Measurements from ENCODE around the gene FXYD2. TPM values are rescaled to one million over a fixed set of nuclear protein-coding genes. Genes with fewer than 3 reads are reported as not detected.

FXYD2 gene
- total RNA-seq, 1 donor from 2014 or later, result 44.6 TPM

DNA sequence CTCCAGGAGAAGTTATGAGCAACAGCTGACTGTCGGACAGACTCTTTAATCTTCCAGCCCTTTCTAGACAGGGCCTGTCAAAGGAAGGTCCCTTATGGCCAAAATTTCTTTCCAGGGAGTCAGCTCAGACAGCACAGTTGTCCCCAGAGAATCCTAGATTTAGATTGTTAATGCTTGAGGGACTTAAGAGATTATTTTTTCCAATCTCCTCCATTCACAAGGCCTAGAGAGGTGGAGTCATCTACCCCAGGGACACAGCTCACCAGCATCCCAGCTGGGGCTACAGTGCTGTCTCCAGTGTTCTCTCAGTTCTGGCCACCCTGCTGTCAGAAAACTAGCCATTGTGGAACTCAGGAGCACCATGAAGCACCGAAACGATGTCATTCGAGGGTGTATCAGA lies 35.3 kb downstream of the FXYD2 start:
- no peak for ATAC-seq (ENCODE audit: low read depth)
- no peak overlapping the region for H3K4me3 Mint-ChIP-seq
- no peaks in the 10 kb centered on the region for H3K4me1 Mint-ChIP-seq
- POLR2A ChIA-PET, result interaction anchor here (0.5 kb wide), 1 partner anchor 150 kb away, joined by 4 read pairs; no protein-coding TSS in a partner anchor
- H3K36me3 Mint-ChIP-seq (ENCODE audit: low read depth), result no peaks in the 10 kb centered on the region
- no peaks in the 10 kb centered on the region for H3K9me3 Mint-ChIP-seq
- DNase-seq, result no peak
- TF ChIP-seq, protein P1, sequence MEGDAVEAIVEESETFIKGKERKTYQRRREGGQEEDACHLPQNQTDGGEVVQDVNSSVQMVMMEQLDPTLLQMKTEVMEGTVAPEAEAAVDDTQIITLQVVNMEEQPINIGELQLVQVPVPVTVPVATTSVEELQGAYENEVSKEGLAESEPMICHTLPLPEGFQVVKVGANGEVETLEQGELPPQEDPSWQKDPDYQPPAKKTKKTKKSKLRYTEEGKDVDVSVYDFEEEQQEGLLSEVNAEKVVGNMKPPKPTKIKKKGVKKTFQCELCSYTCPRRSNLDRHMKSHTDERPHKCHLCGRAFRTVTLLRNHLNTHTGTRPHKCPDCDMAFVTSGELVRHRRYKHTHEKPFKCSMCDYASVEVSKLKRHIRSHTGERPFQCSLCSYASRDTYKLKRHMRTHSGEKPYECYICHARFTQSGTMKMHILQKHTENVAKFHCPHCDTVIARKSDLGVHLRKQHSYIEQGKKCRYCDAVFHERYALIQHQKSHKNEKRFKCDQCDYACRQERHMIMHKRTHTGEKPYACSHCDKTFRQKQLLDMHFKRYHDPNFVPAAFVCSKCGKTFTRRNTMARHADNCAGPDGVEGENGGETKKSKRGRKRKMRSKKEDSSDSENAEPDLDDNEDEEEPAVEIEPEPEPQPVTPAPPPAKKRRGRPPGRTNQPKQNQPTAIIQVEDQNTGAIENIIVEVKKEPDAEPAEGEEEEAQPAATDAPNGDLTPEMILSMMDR (IDR thresholded peaks at IDR 0.05), result no peak
- intact Hi-C loops (cut with micrococcal nuclease), result no loop called here
- no peak overlapping the region for H3K27ac Mint-ChIP-seq
- CTCF ChIA-PET, result interaction anchor here (1.0 kb wide), 1 partner anchor 9 kb away, joined by 3 read pairs; no protein-coding TSS in a partner anchor
- peaks cover 52% of the 10 kb centered on the region for H3K27me3 Mint-ChIP-seq

DNA sequence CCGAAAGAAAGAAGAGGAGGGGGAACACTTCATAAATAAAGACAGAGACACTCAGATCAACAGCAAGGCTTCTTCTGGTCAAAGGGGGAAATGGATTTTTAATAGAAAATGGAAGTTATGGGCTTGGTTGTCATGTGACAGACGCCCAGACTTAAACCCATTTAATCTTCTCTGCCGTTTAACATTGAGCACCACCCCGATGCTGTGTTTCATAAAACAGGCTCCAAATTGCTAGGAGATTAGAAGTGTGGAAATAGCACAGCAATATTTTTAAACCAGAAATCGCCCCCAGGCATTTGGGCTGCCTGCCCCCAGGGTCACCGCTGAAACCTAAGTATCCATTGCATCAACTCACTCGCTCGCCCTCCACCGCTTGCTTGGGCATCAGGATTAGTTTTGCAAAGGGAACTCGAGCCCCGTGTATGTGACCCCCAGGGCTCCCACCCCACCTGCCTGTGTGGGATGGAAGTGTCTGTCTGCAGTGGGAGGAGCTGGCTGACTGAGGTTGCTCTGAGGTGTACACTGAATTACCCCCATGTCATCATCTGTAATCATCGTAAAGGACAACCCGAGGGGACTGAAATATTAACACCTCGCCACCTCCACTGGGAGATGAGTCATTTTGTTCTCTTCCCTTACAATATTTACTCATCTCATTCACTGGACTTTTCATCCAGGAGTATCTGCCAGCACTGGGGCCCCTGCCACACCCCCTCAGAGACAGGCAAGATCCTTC lies 38.2 kb downstream of the FXYD2 start:
- H3K9me3 Mint-ChIP-seq, result no peaks in the 10 kb centered on the region
- intact Hi-C loops (cut with micrococcal nuclease), result no loop called here
- H3K36me3 Mint-ChIP-seq (ENCODE audit: low read depth), result no peaks in the 10 kb centered on the region
- H3K27ac Mint-ChIP-seq, result no peak overlapping the region
- H3K4me1 Mint-ChIP-seq, result no peaks in the 10 kb centered on the region
- DNase-seq (no peak), ATAC-seq (ENCODE audit: low read depth) (no peak)
- ChIA-PET CTCF (interaction anchor here (2.1 kb wide), 1 partner anchor 21 kb away, joined by 5 read pairs; no protein-coding TSS in a partner anchor), POLR2A (no interaction called here)
- no peak overlapping the region for H3K4me3 Mint-ChIP-seq
- TF ChIP-seq, protein P1 (IDR thresholded peaks at IDR 0.05), result no peak
- H3K27me3 Mint-ChIP-seq, result peaks cover 38% of the 10 kb centered on the region

DNA sequence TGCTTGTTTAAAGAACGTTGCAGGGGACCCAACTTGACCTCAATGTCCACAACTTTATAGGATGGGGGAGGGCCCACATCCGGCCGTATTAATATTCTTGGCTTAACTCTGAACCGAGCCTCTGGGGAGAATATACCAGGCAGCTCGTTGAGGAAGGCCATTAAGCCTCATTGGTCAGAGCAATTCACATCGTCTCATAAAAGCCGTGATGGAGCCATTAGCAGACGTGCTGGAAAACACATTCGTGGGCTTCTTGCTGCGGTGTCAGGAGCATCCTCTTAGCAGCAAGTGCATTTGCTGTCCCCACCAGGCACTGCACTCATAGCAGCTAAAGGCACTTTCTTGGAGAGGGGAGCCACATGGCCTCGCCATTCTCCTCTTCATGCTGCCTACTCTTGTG lies 42.4 kb downstream of the FXYD2 start:
- intact Hi-C loops (cut with micrococcal nuclease), result no loop called here
- TF ChIP-seq, protein P1 (IDR thresholded peaks at IDR 0.05), result no peak
- Mint-ChIP-seq H3K9me3 (no peaks in the 10 kb centered on the region), H3K27me3 (peaks cover 45% of the 10 kb centered on the region), H3K4me3 (no peak overlapping the region), H3K36me3 (ENCODE audit: low read depth) (no peaks in the 10 kb centered on the region), H3K27ac (no peak overlapping the region), H3K4me1 (no peaks in the 10 kb centered on the region)
- ChIA-PET POLR2A (no interaction called here), CTCF (no interaction called here)
- no peak for ATAC-seq (ENCODE audit: low read depth)
- DNase-seq, result no peak

DNA sequence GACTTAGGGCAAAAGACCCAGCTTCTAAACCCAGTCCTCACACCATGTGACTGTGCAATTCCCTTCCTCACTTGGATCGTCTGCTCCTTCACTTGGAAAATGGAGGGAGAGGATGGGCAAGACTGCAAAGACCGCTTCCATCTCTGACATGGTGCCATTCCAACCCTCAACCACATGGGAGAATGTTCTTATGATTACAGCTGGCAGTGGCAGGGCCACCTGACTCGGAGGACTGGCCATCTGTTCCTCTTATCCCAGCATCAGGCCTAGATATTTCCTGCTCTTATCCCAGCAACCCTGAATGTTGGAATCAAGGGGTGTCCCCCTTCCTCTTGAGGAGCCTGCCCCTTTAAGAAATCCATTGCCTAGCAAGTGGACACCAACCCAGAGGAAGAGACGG lies 42.9 kb downstream of the FXYD2 start:
- no peak for ATAC-seq (ENCODE audit: low read depth)
- DNase-seq, result no peak
- no peaks in the 10 kb centered on the region for H3K4me1 Mint-ChIP-seq
- no peak overlapping the region for H3K27ac Mint-ChIP-seq
- ChIA-PET CTCF (no interaction called here), POLR2A (interaction anchor here (0.6 to 0.7 kb wide), 2 partner anchors 25 to 953 kb away, joined by 3 to 4 read pairs; no protein-coding TSS in a partner anchor)
- TF ChIP-seq, protein P1 (IDR thresholded peaks at IDR 0.05), result no peak
- H3K27me3 Mint-ChIP-seq, result peaks cover 47% of the 10 kb centered on the region
- no peaks in the 10 kb centered on the region for H3K9me3 Mint-ChIP-seq
- intact Hi-C loops (cut with micrococcal nuclease), result no loop called here
- H3K36me3 Mint-ChIP-seq (ENCODE audit: low read depth), result no peaks in the 10 kb centered on the region
- H3K4me3 Mint-ChIP-seq, result no peak overlapping the region

DNA sequence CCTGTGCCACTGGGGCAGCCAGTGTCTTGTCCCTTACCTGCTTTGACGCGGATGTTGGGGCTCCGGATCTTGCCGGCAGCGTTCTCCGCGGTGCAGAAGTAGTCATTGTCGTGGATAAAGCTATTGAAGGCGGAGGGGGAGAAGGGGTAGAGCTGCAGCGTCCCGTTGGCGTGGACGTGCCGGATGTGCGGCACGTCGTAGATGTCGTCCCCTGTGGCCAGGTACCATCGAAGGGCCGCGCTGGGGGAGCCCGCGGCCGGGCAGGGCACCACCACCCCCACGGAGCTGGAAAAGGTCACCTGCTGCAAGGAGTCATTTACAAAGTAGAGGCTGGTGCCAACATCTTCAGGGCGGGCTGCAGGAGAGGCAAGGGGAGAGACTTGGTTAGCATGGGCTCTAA lies 44.1 kb downstream of the FXYD2 start:
- Mint-ChIP-seq H3K9me3 (no peaks in the 10 kb centered on the region), H3K27ac (no peak overlapping the region), H3K36me3 (ENCODE audit: low read depth) (no peaks in the 10 kb centered on the region), H3K4me3 (no peak overlapping the region), H3K4me1 (no peaks in the 10 kb centered on the region), H3K27me3 (peaks cover 38% of the 10 kb centered on the region)
- no peak for ATAC-seq (ENCODE audit: low read depth)
- ChIA-PET POLR2A (no interaction called here), CTCF (no interaction called here)
- intact Hi-C loops (cut with micrococcal nuclease), result no loop called here
- TF ChIP-seq, protein P1 (IDR thresholded peaks at IDR 0.05), result no peak
- no peak for DNase-seq
